ENCODE results near the gene GEMIN8. TPM values are rescaled to one million over a fixed set of nuclear protein-coding genes. Genes with fewer than 3 reads are reported as not detected.

Gene GEMIN8
- total and polyA plus RNA-seq, 4 donors, result 14.3 to 52.0 (median 20.1) TPM

GRCh38 chrX:14027511-14028019 is 2.1 kb downstream of the GEMIN8 start:
- H3K4me1 ChIP-seq (ENCODE audit: control insufficient read depth in 1 of 2, insufficient read depth in 2 of 2, low read length in 2 of 2), result no peaks in the 10 kb centered on the region
- H3K9me3 ChIP-seq (ENCODE audit: control insufficient read depth, low read length), result no peaks in the 10 kb centered on the region
- H3K27me3 ChIP-seq (ENCODE audit: control insufficient read depth in 1 of 2, insufficient read depth in 2 of 2, low read length in 1 of 2), result no peaks in the 10 kb centered on the region
- H3K27ac ChIP-seq (ENCODE audit: low read depth in 1 of 2, low read length in 2 of 2), result peak overlapping the region in 1 of 2 donors; percentile 28
- no peak overlapping the region for H3K4me3 ChIP-seq (ENCODE audit: low read length in 2 of 2)
- H3K36me3 ChIP-seq (ENCODE audit: control insufficient read depth in 1 of 2, insufficient read depth in 2 of 2, low read length in 1 of 2), result no peaks in the 10 kb centered on the region
- no peak for DNase-seq
- no peak for ATAC-seq (ENCODE audit: low FRiP score)
- intact Hi-C loops (cut with DNase I), result loop anchor here (2.0 to 5.0 kb wide), 3 partner anchors 130 to 375 kb away; partner anchors contain the start of gene TCEANC (in 1 of the 2)

GRCh38 chrX:14027036-14027435 is 2.7 kb downstream of the GEMIN8 start:
- peak in 1 of 2 donors; percentile 50 for DNase-seq
- WGBS, 2 donors, result 78 to 79% methylated on average over 1 of the region's 1 CpG
- intact Hi-C loops (cut with DNase I), result loop anchor here (5.0 kb wide), 2 partner anchors 130 to 270 kb away; no protein-coding TSS in a partner anchor
- Histone ChIP-seq H3K9me3 (ENCODE audit: control insufficient read depth, low read length) (no peaks in the 10 kb centered on the region), H3K27ac (ENCODE audit: low read depth in 1 of 2, low read length in 2 of 2) (peak overlapping the region in 1 of 2 donors; percentile 28), H3K27me3 (ENCODE audit: control insufficient read depth in 1 of 2, insufficient read depth in 2 of 2, low read length in 1 of 2) (no peaks in the 10 kb centered on the region), H3K4me1 (ENCODE audit: control insufficient read depth in 1 of 2, insufficient read depth in 2 of 2, low read length in 2 of 2) (no peaks in the 10 kb centered on the region), H3K4me3 (ENCODE audit: low read length in 2 of 2) (no peak overlapping the region), H3K36me3 (ENCODE audit: control insufficient read depth in 1 of 2, insufficient read depth in 2 of 2, low read length in 1 of 2) (no peaks in the 10 kb centered on the region)
- no peak for ATAC-seq (ENCODE audit: low FRiP score)

GRCh38 chrX:14026121-14026520 is 3.6 kb downstream of the GEMIN8 start:
- Histone ChIP-seq H3K9me3 (ENCODE audit: control insufficient read depth, low read length) (no peaks in the 10 kb centered on the region), H3K4me1 (ENCODE audit: control insufficient read depth in 1 of 2, insufficient read depth in 2 of 2, low read length in 2 of 2) (no peaks in the 10 kb centered on the region), H3K27me3 (ENCODE audit: control insufficient read depth in 1 of 2, insufficient read depth in 2 of 2, low read length in 1 of 2) (no peaks in the 10 kb centered on the region), H3K36me3 (ENCODE audit: control insufficient read depth in 1 of 2, insufficient read depth in 2 of 2, low read length in 1 of 2) (no peaks in the 10 kb centered on the region), H3K27ac (ENCODE audit: low read depth in 1 of 2, low read length in 2 of 2) (peak overlapping the region; percentile 38 to 57), H3K4me3 (ENCODE audit: low read length in 2 of 2) (no peak overlapping the region)
- ATAC-seq (ENCODE audit: low FRiP score) (no peak), DNase-seq (no peak)
- intact Hi-C loops (cut with DNase I), result loop anchor here (5.0 kb wide), 2 partner anchors 129 to 269 kb away; no protein-coding TSS in a partner anchor
- WGBS, 2 donors, result 56 to 78% methylated on average over 7 of the region's 7 CpGs

GRCh38 chrX:14022019-14022418 is 7.7 kb downstream of the GEMIN8 start:
- ATAC-seq (ENCODE audit: low FRiP score) (no peak), DNase-seq (no peak)
- intact Hi-C loops (cut with DNase I), result no loop called here
- no peak overlapping the region for H3K27ac ChIP-seq (ENCODE audit: low read depth in 1 of 2, low read length in 2 of 2)
- H3K4me1 ChIP-seq (ENCODE audit: control insufficient read depth in 1 of 2, insufficient read depth in 2 of 2, low read length in 2 of 2), result no peaks in the 10 kb centered on the region
- H3K27me3 ChIP-seq (ENCODE audit: control insufficient read depth in 1 of 2, insufficient read depth in 2 of 2, low read length in 1 of 2), result no peaks in the 10 kb centered on the region
- peaks cover 3% of the 10 kb centered on the region in 2 donors for H3K36me3 ChIP-seq (ENCODE audit: control insufficient read depth in 1 of 2, insufficient read depth in 2 of 2, low read length in 1 of 2)
- H3K4me3 ChIP-seq (ENCODE audit: low read length in 2 of 2), result no peak overlapping the region
- no peaks in the 10 kb centered on the region for H3K9me3 ChIP-seq (ENCODE audit: control insufficient read depth, low read length)

- no peaks in the 10 kb centered on the region for H3K4me1 ChIP-seq (ENCODE audit: control insufficient read depth in 1 of 2, insufficient read depth in 2 of 2, low read length in 2 of 2)
- H3K9me3 ChIP-seq (ENCODE audit: control insufficient read depth, low read length), result no peaks in the 10 kb centered on the region
- ATAC-seq (ENCODE audit: low FRiP score), result no peak
- no peak overlapping the region for H3K4me3 ChIP-seq (ENCODE audit: low read length in 2 of 2)
- H3K27ac ChIP-seq (ENCODE audit: low read depth in 1 of 2, low read length in 2 of 2), result no peak overlapping the region
- 87 to 90% methylated on average over 3 of the region's 3 CpGs for WGBS, 2 donors
- peaks cover 3% of the 10 kb centered on the region in 2 donors for H3K36me3 ChIP-seq (ENCODE audit: control insufficient read depth in 1 of 2, insufficient read depth in 2 of 2, low read length in 1 of 2)
- DNase-seq, result no peak
- intact Hi-C loops (cut with DNase I), result no loop called here
- H3K27me3 ChIP-seq (ENCODE audit: control insufficient read depth in 1 of 2, insufficient read depth in 2 of 2, low read length in 1 of 2), result no peaks in the 10 kb centered on the region
These were observed 12.3 kb downstream of the GEMIN8 start for GRCh38 chrX:14017399-14017798.

- no peak overlapping the region for H3K4me3 ChIP-seq (ENCODE audit: low read length in 2 of 2)
- H3K27ac ChIP-seq (ENCODE audit: low read depth in 1 of 2, low read length in 2 of 2), result no peak overlapping the region
These were observed 13.8 kb downstream of the GEMIN8 start for GRCh38 chrX:14015941-14016340.

GRCh38 chrX:14015294-14015693 is 14.4 kb downstream of the GEMIN8 start:
- H3K9me3 ChIP-seq (ENCODE audit: control insufficient read depth, low read length), result no peaks in the 10 kb centered on the region
- WGBS, 2 donors, result 9 to 58% methylated on average over 2 of the region's 2 CpGs
- intact Hi-C loops (cut with DNase I), result no loop called here
- H3K27me3 ChIP-seq (ENCODE audit: control insufficient read depth in 1 of 2, insufficient read depth in 2 of 2, low read length in 1 of 2), result no peaks in the 10 kb centered on the region
- no peak for DNase-seq
- no peaks in the 10 kb centered on the region for H3K4me1 ChIP-seq (ENCODE audit: control insufficient read depth in 1 of 2, insufficient read depth in 2 of 2, low read length in 2 of 2)
- H3K36me3 ChIP-seq (ENCODE audit: control insufficient read depth in 1 of 2, insufficient read depth in 2 of 2, low read length in 1 of 2), result peaks cover 3% of the 10 kb centered on the region in 2 donors
- no peak overlapping the region for H3K27ac ChIP-seq (ENCODE audit: low read depth in 1 of 2, low read length in 2 of 2)
- no peak for ATAC-seq (ENCODE audit: low FRiP score)
- no peak overlapping the region for H3K4me3 ChIP-seq (ENCODE audit: low read length in 2 of 2)

More at GRCh38 chrX:14015941-14016340, 13.8 kb downstream of the GEMIN8 start:
- no peaks in the 10 kb centered on the region for H3K4me1 ChIP-seq (ENCODE audit: control insufficient read depth in 1 of 2, insufficient read depth in 2 of 2, low read length in 2 of 2)
- WGBS, 2 donors, result 45 to 58% methylated on average over 4 of the region's 4 CpGs
- H3K36me3 ChIP-seq (ENCODE audit: control insufficient read depth in 1 of 2, insufficient read depth in 2 of 2, low read length in 1 of 2), result peaks cover 3% of the 10 kb centered on the region in 2 donors
- H3K9me3 ChIP-seq (ENCODE audit: control insufficient read depth, low read length), result no peaks in the 10 kb centered on the region
- ATAC-seq (ENCODE audit: low FRiP score) (no peak), DNase-seq (no peak)
- H3K27me3 ChIP-seq (ENCODE audit: control insufficient read depth in 1 of 2, insufficient read depth in 2 of 2, low read length in 1 of 2), result no peaks in the 10 kb centered on the region
- intact Hi-C loops (cut with DNase I), result no loop called here

- intact Hi-C loops (cut with DNase I), result no loop called here
- 88 to 92% methylated on average over 4 of the region's 4 CpGs for WGBS, 2 donors
- Histone ChIP-seq H3K4me3 (ENCODE audit: low read length in 2 of 2) (no peak overlapping the region), H3K27me3 (ENCODE audit: control insufficient read depth in 1 of 2, insufficient read depth in 2 of 2, low read length in 1 of 2) (no peaks in the 10 kb centered on the region), H3K4me1 (ENCODE audit: control insufficient read depth in 1 of 2, insufficient read depth in 2 of 2, low read length in 2 of 2) (no peaks in the 10 kb centered on the region), H3K27ac (ENCODE audit: low read depth in 1 of 2, low read length in 2 of 2) (no peak overlapping the region), H3K9me3 (ENCODE audit: control insufficient read depth, low read length) (no peaks in the 10 kb centered on the region), H3K36me3 (ENCODE audit: control insufficient read depth in 1 of 2, insufficient read depth in 2 of 2, low read length in 1 of 2) (no peaks in the 10 kb centered on the region)
- ATAC-seq (ENCODE audit: low FRiP score) (no peak), DNase-seq (no peak)
These were observed 15.2 kb downstream of the GEMIN8 start for GRCh38 chrX:14014526-14014925.

GRCh38 chrX:14013054-14013453 is 16.6 kb downstream of the GEMIN8 start:
- Histone ChIP-seq H3K4me3 (ENCODE audit: low read length in 2 of 2) (no peak overlapping the region), H3K27me3 (ENCODE audit: control insufficient read depth in 1 of 2, insufficient read depth in 2 of 2, low read length in 1 of 2) (no peaks in the 10 kb centered on the region), H3K27ac (ENCODE audit: low read depth in 1 of 2, low read length in 2 of 2) (no peak overlapping the region), H3K36me3 (ENCODE audit: control insufficient read depth in 1 of 2, insufficient read depth in 2 of 2, low read length in 1 of 2) (no peaks in the 10 kb centered on the region), H3K9me3 (ENCODE audit: control insufficient read depth, low read length) (no peaks in the 10 kb centered on the region), H3K4me1 (ENCODE audit: control insufficient read depth in 1 of 2, insufficient read depth in 2 of 2, low read length in 2 of 2) (no peaks in the 10 kb centered on the region)
- intact Hi-C loops (cut with DNase I), result no loop called here
- DNase-seq, result no peak
- ATAC-seq (ENCODE audit: low FRiP score), result no peak
- WGBS, 2 donors, result 62 to 85% methylated on average over 4 of the region's 4 CpGs

Data from aorta (tissue), 5 donors.